ENCODE measurements around the gene ZNF778.

GRCh38 chr16:89268987-89269735 is 51.7 kb downstream of the ZNF778 start:
- TF ChIP-seq RCOR1 (IDR thresholded peaks at IDR 0.05; ENCODE audit: low read length): no peak
- TF ChIP-seq CTCF (IDR thresholded peaks at IDR 0.05): no peak
- no peak for TF ChIP-seq GABPA (IDR thresholded peaks at IDR 0.05; ENCODE audit: low read depth)
- TF ChIP-seq USF2 (IDR thresholded peaks at IDR 0.05; ENCODE audit: borderline replicate concordance, low read depth, low read length): no peak
- no peak for TF ChIP-seq TAF1 (IDR thresholded peaks at IDR 0.05; ENCODE audit: borderline replicate concordance, low read depth, low read length)
- no peak for TF ChIP-seq MAX (IDR thresholded peaks at IDR 0.05; ENCODE audit: low read depth)
- TF ChIP-seq CHD2 (IDR thresholded peaks at IDR 0.05; ENCODE audit: low read length, partially characterized antibody): no peak
- TF ChIP-seq POLR2AphosphoS5 (IDR thresholded peaks at IDR 0.05; ENCODE audit: low read depth, low read length): no peak
- TF ChIP-seq SMC3 (IDR thresholded peaks at IDR 0.05; ENCODE audit: low read depth, low read length): no peak
- TF ChIP-seq NRF1 (IDR thresholded peaks at IDR 0.05; ENCODE audit: low read depth, low read length): no peak
